ENCODE data around the gene PTPRN2.

The PTPRN2 gene

DNA sequence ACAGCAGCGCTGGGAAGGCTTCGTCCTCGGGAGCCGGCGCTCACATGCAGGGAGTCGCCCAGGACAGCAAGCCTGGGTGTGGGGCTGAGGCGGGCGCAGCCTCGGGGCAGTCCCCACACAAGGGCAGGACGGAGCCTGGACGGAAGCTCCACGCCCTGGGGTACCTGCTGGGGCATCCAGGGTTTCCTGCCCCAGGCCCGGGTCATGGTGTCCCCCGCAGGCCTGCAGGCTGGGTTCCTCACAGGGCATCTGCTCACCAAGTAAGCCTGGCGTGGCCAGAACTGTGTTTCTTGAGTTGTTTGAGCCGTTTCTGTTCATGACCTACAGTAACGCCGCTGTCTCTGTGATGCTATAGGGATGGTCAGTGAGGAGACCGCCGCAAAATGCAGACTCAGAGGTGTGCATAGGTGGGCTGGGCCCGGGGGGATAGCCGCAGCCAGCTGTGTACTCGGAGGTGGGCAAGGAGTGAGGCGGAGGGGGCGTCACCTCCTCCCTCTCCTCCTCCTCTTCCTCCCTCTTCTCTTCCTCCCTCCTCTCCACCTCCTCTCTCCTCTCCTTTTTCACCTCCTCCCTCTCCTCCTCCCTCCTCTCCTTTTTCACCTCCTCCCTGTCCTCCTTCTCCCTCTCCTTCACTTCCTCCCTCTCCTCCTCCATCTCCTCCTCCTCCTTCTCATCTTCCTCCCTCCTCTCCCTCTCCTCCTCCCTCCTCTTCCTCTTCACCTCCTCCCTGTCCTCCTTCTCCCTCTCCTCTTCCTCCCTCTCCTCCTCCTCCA lies 811.9 kb downstream of the PTPRN2 start:
- DNase-seq (ENCODE audit: low spot score) = no peak
- Histone ChIP-seq H3K9me3 (replicated peaks in 1 of 2; ENCODE audit: control insufficient read depth in 2 of 2, insufficient read depth in 1 of 2, low read depth in 1 of 2, low read length in 2 of 2) (peaks cover 10 to 12% of the 10 kb centered on the region in 2 donors), H2BK5ac (ENCODE audit: low read length) (no peak overlapping the region), H3K27me3 (ENCODE audit: control insufficient read depth in 3 of 3, insufficient read depth in 3 of 3, low read depth in 1 of 3, low read length in 3 of 3) (peaks cover 0 to 5% (median 3%) of the 10 kb centered on the region in 3 experiments), H3K27ac (replicated peaks; ENCODE audit: low read length) (no peak overlapping the region), H3K14ac (ENCODE audit: low read length) (peak overlapping the region; percentile 97), H3K4me1 (ENCODE audit: control insufficient read depth in 2 of 2, insufficient read depth in 1 of 2, low read depth in 1 of 2, low read length in 2 of 2) (peaks cover 0 to 9% of the 10 kb centered on the region in 2 donors), H2BK120ac (ENCODE audit: low read depth, low read length) (peak overlapping the region; percentile 16), H3K4me2 (ENCODE audit: insufficient read depth, low read length, poor library complexity, severe bottlenecking) (no peak overlapping the region), H2AK5ac (ENCODE audit: low read depth, low read length) (peak overlapping the region; percentile 53), H3K23ac (ENCODE audit: low read depth, low read length, poor library complexity) (peak overlapping the region; percentile 68), H3K36me3 (replicated peaks in 1 of 2; ENCODE audit: control insufficient read depth in 2 of 2, insufficient read depth in 2 of 2, low read length in 2 of 2) (no peaks in the 10 kb centered on the region), H3K9ac (ENCODE audit: low read depth, low read length, poor library complexity) (no peak overlapping the region), H2BK15ac (ENCODE audit: low read length) (peak overlapping the region; percentile 15), H4K8ac (ENCODE audit: low read depth, low read length) (no peak overlapping the region), H3K4me3 (ENCODE audit: low read length in 2 of 2) (no peak overlapping the region), H4K91ac (ENCODE audit: low read depth, low read length, poor library complexity) (no peak overlapping the region), H2AFZ (ENCODE audit: low read length) (no peak overlapping the region), H2BK12ac (ENCODE audit: low read length) (peak overlapping the region; percentile 44), H3K4ac (ENCODE audit: low read length) (no peak overlapping the region), H3K79me1 (ENCODE audit: low read depth, low read length) (no peaks in the 10 kb centered on the region), H3K18ac (ENCODE audit: low read length) (peak overlapping the region; percentile 92)
- WGBS, 2 donors (ENCODE audit: extremely low coverage in 2 of 2, insufficient read length in 2 of 2, insufficient replicate concordance in 1 of 2) = no CpG with 5 or more reads among the region's 25 CpGs

DNA sequence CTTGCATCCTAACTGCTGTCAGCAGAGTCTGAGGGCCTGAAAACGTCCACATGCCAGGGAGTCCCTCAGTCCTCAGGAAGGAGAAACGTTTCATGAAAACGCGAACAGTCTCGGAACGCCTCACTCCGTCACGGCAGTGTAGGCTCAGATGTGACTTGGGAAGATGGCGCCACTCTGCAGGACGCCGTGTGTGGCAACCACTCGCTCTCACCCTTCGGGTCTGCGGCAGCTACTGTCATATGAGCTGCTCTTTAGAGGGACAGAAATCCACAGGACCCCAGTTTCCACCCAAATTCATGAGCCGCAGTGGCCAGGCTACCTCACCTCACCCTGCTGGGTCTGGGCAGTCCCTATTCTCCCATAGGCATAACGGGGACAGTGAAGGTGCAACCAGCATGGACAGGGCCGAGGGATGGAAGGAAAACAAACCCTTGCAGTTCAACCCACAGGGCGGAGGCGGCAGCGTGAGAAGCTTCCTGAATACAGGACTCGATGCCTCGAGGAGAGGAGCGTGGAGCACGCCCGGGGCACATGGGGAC lies 812.5 kb downstream of the PTPRN2 start:
- no peak overlapping the region for H3K9ac ChIP-seq (ENCODE audit: low read depth, low read length, poor library complexity)
- H2BK15ac ChIP-seq (ENCODE audit: low read length) = no peak overlapping the region
- H2AFZ ChIP-seq (ENCODE audit: low read length) = no peak overlapping the region
- peaks cover 12 to 15% of the 10 kb centered on the region in 2 donors for H3K9me3 ChIP-seq (replicated peaks in 1 of 2; ENCODE audit: control insufficient read depth in 2 of 2, insufficient read depth in 1 of 2, low read depth in 1 of 2, low read length in 2 of 2)
- no peak overlapping the region for H3K4ac ChIP-seq (ENCODE audit: low read length)
- H2BK120ac ChIP-seq (ENCODE audit: low read depth, low read length) = no peak overlapping the region
- H3K27ac ChIP-seq (replicated peaks; ENCODE audit: low read length) = no peak overlapping the region
- no peak overlapping the region for H4K91ac ChIP-seq (ENCODE audit: low read depth, low read length, poor library complexity)
- H3K23ac ChIP-seq (ENCODE audit: low read depth, low read length, poor library complexity) = peak overlapping the region; percentile 68
- H3K4me2 ChIP-seq (ENCODE audit: insufficient read depth, low read length, poor library complexity, severe bottlenecking) = no peak overlapping the region
- no peak overlapping the region for H4K8ac ChIP-seq (ENCODE audit: low read depth, low read length)
- no peaks in the 10 kb centered on the region for H3K79me1 ChIP-seq (ENCODE audit: low read depth, low read length)
- no peak for DNase-seq (ENCODE audit: low spot score)
- H2BK5ac ChIP-seq (ENCODE audit: low read length) = no peak overlapping the region
- peak overlapping the region; percentile 53 for H2AK5ac ChIP-seq (ENCODE audit: low read depth, low read length)
- H3K27me3 ChIP-seq (ENCODE audit: control insufficient read depth in 3 of 3, insufficient read depth in 3 of 3, low read depth in 1 of 3, low read length in 3 of 3) = peaks cover 0 to 5% (median 3%) of the 10 kb centered on the region in 3 experiments
- H3K36me3 ChIP-seq (replicated peaks in 1 of 2; ENCODE audit: control insufficient read depth in 2 of 2, insufficient read depth in 2 of 2, low read length in 2 of 2) = no peaks in the 10 kb centered on the region
- no CpG with 5 or more reads among the region's 25 CpGs for WGBS, 2 donors (ENCODE audit: extremely low coverage in 2 of 2, insufficient read length in 2 of 2, insufficient replicate concordance in 1 of 2)
- H3K14ac ChIP-seq (ENCODE audit: low read length) = peak overlapping the region; percentile 97
- no peak overlapping the region for H3K4me3 ChIP-seq (ENCODE audit: low read length in 2 of 2)
- H3K18ac ChIP-seq (ENCODE audit: low read length) = peak overlapping the region; percentile 92
- H2BK12ac ChIP-seq (ENCODE audit: low read length) = peak overlapping the region; percentile 44
- peaks cover 0 to 9% of the 10 kb centered on the region in 2 donors for H3K4me1 ChIP-seq (ENCODE audit: control insufficient read depth in 2 of 2, insufficient read depth in 1 of 2, low read depth in 1 of 2, low read length in 2 of 2)

DNA sequence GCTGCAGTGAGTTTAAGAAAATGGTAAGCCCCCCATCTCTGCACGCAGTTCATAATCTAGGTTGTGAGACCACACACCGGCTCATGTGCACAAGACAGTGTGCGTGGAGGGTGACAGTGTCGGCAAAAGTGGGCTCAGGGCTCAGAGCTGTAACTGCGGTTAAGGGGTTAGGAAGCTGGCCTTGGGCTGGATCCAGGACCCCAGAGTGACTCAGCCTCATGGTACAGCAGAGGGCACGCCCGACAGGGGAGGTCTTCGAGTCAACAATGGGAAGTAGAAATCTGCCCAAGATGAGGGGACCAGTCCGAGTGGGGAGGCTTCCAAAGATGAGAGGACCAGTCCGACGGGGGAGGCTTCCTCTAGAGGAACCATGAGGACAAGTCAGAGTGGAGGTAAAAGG lies 813.1 kb downstream of the PTPRN2 start:
- DNase-seq (ENCODE audit: low spot score) = no peak
- H3K4me1 ChIP-seq (ENCODE audit: control insufficient read depth in 2 of 2, insufficient read depth in 1 of 2, low read depth in 1 of 2, low read length in 2 of 2) = peaks cover 1 to 9% of the 10 kb centered on the region in 2 donors
- no peak overlapping the region for H2AFZ ChIP-seq (ENCODE audit: low read length)
- H2BK5ac ChIP-seq (ENCODE audit: low read length) = no peak overlapping the region
- no peak overlapping the region for H2BK120ac ChIP-seq (ENCODE audit: low read depth, low read length)
- H2BK12ac ChIP-seq (ENCODE audit: low read length) = no peak overlapping the region
- no peak overlapping the region for H3K18ac ChIP-seq (ENCODE audit: low read length)
- H3K79me1 ChIP-seq (ENCODE audit: low read depth, low read length) = no peaks in the 10 kb centered on the region
- no peak overlapping the region for H3K23ac ChIP-seq (ENCODE audit: low read depth, low read length, poor library complexity)
- no peaks in the 10 kb centered on the region for H3K36me3 ChIP-seq (replicated peaks in 1 of 2; ENCODE audit: control insufficient read depth in 2 of 2, insufficient read depth in 2 of 2, low read length in 2 of 2)
- peaks cover 12 to 15% of the 10 kb centered on the region in 2 donors for H3K9me3 ChIP-seq (replicated peaks in 1 of 2; ENCODE audit: control insufficient read depth in 2 of 2, insufficient read depth in 1 of 2, low read depth in 1 of 2, low read length in 2 of 2)
- peak overlapping the region; percentile 32 for H2AK5ac ChIP-seq (ENCODE audit: low read depth, low read length)
- peak overlapping the region; percentile 10 for H3K9ac ChIP-seq (ENCODE audit: low read depth, low read length, poor library complexity)
- no peak overlapping the region for H3K4me3 ChIP-seq (ENCODE audit: low read length in 2 of 2)
- no peak overlapping the region for H3K4me2 ChIP-seq (ENCODE audit: insufficient read depth, low read length, poor library complexity, severe bottlenecking)
- no CpG with 5 or more reads among the region's 11 CpGs for WGBS, 2 donors (ENCODE audit: extremely low coverage in 2 of 2, insufficient read length in 2 of 2, insufficient replicate concordance in 1 of 2)
- H4K91ac ChIP-seq (ENCODE audit: low read depth, low read length, poor library complexity) = no peak overlapping the region
- no peak overlapping the region for H2BK15ac ChIP-seq (ENCODE audit: low read length)
- H3K4ac ChIP-seq (ENCODE audit: low read length) = no peak overlapping the region
- H3K27ac ChIP-seq (replicated peaks; ENCODE audit: low read length) = no peak overlapping the region
- peaks cover 0 to 5% (median 3%) of the 10 kb centered on the region in 3 experiments for H3K27me3 ChIP-seq (ENCODE audit: control insufficient read depth in 3 of 3, insufficient read depth in 3 of 3, low read depth in 1 of 3, low read length in 3 of 3)
- no peak overlapping the region for H3K14ac ChIP-seq (ENCODE audit: low read length)
- H4K8ac ChIP-seq (ENCODE audit: low read depth, low read length) = no peak overlapping the region

DNA sequence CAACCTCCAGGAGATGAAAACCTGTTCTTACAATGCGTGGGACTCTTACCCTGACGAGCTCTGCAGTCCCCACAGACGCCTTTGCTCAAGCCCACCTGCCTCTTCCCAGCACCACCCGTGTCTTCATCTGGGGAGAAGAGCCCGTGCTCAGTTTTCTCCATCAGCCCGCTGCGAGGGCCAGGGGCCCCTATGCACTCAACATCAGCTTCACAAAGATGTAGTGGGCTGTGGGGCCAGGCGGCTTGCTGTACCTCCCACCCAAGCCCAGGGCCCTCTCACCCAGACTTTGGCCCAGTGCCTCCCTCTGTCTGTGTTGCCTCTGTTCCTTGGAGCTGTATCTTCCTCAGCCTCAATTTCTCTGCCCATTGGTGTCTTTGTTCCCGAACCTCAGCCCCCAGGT lies 814.3 kb downstream of the PTPRN2 start:
- Histone ChIP-seq H3K14ac (ENCODE audit: low read length) (no peak overlapping the region), H2BK15ac (ENCODE audit: low read length) (no peak overlapping the region), H3K79me1 (ENCODE audit: low read depth, low read length) (no peaks in the 10 kb centered on the region), H3K4me3 (ENCODE audit: low read length in 2 of 2) (no peak overlapping the region), H3K27me3 (ENCODE audit: control insufficient read depth in 3 of 3, insufficient read depth in 3 of 3, low read depth in 1 of 3, low read length in 3 of 3) (peaks cover 0 to 5% (median 3%) of the 10 kb centered on the region in 3 experiments), H3K23ac (ENCODE audit: low read depth, low read length, poor library complexity) (peak overlapping the region; percentile 20), H2BK120ac (ENCODE audit: low read depth, low read length) (no peak overlapping the region), H2BK12ac (ENCODE audit: low read length) (no peak overlapping the region), H3K18ac (ENCODE audit: low read length) (peak overlapping the region; percentile 59), H3K36me3 (replicated peaks in 1 of 2; ENCODE audit: control insufficient read depth in 2 of 2, insufficient read depth in 2 of 2, low read length in 2 of 2) (no peaks in the 10 kb centered on the region), H3K9me3 (replicated peaks in 1 of 2; ENCODE audit: control insufficient read depth in 2 of 2, insufficient read depth in 1 of 2, low read depth in 1 of 2, low read length in 2 of 2) (peaks cover 9 to 15% of the 10 kb centered on the region in 2 donors), H3K4me2 (ENCODE audit: insufficient read depth, low read length, poor library complexity, severe bottlenecking) (no peak overlapping the region), H4K8ac (ENCODE audit: low read depth, low read length) (no peak overlapping the region), H3K4me1 (ENCODE audit: control insufficient read depth in 2 of 2, insufficient read depth in 1 of 2, low read depth in 1 of 2, low read length in 2 of 2) (peaks cover 10 to 14% of the 10 kb centered on the region in 2 donors), H4K91ac (ENCODE audit: low read depth, low read length, poor library complexity) (no peak overlapping the region), H3K27ac (replicated peaks; ENCODE audit: low read length) (no peak overlapping the region), H2AK5ac (ENCODE audit: low read depth, low read length) (peak overlapping the region; percentile 59), H2BK5ac (ENCODE audit: low read length) (no peak overlapping the region), H3K9ac (ENCODE audit: low read depth, low read length, poor library complexity) (no peak overlapping the region), H2AFZ (ENCODE audit: low read length) (no peak overlapping the region), H3K4ac (ENCODE audit: low read length) (no peak overlapping the region)
- no peak for DNase-seq (ENCODE audit: low spot score)
- WGBS, 2 donors (ENCODE audit: extremely low coverage in 2 of 2, insufficient read length in 2 of 2, insufficient replicate concordance in 1 of 2) = no CpG with 5 or more reads among the region's 9 CpGs
